H9 (cell line): Measurements from ENCODE around the gene PDE8A. TPM values are rescaled to one million over a fixed set of nuclear protein-coding genes. Genes with fewer than 3 reads are reported as not detected.

Experiments used
- DNase-seq: peaks from one replicate; pipeline ENCODE4 v3.0.0-alpha.2; 2017
- H2AFZ ChIP-seq: one replicate; pipeline ENCODE4 v1.6.1; 2013; ENCODE audit warnings: mild to moderate bottlenecking, low read length, control low read depth, moderate library complexity
- H2AK5ac ChIP-seq: 2 replicates; pipeline ENCODE4 v1.6.1; 2013; ENCODE audit warnings: low read length, control low read depth, mixed read lengths; ENCODE audit not compliant: insufficient read length
- H2BK120ac ChIP-seq: one replicate; pipeline ENCODE4 v1.6.1; 2013; ENCODE audit warnings: low read depth, mild to moderate bottlenecking, low read length, control low read depth, inconsistent platforms; ENCODE audit not compliant: poor library complexity, severe bottlenecking
- H2BK12ac ChIP-seq: 2 replicates; pipeline ENCODE4 v1.6.1; 2013; ENCODE audit warnings: low read length, control low read depth, mixed read lengths, low read depth; ENCODE audit not compliant: insufficient read length
- H2BK15ac ChIP-seq: 2 replicates; pipeline ENCODE4 v1.6.1; 2013; ENCODE audit warnings: low read depth, low read length, control low read depth
- H2BK20ac ChIP-seq: one replicate; pipeline ENCODE4 v1.6.1; 2013; ENCODE audit warnings: low read depth, mild to moderate bottlenecking, low read length, control low read depth, inconsistent platforms; ENCODE audit not compliant: poor library complexity, severe bottlenecking
- H2BK5ac ChIP-seq: 2 replicates; pipeline ENCODE4 v1.6.1; 2013; ENCODE audit warnings: low read length, control low read depth, mixed read lengths; ENCODE audit not compliant: insufficient read length
- H3K14ac ChIP-seq: 2 replicates; pipeline ENCODE4 v1.6.1; 2013; ENCODE audit warnings: low read length, control low read depth; ENCODE audit not compliant: insufficient read depth
- H3K18ac ChIP-seq: 2 replicates; pipeline ENCODE4 v1.6.1; 2013; ENCODE audit warnings: low read depth, mild to moderate bottlenecking, mixed read lengths, low read length, control low read depth; ENCODE audit not compliant: insufficient read length
- H3K23ac ChIP-seq: 2 replicates; pipeline ENCODE4 v1.6.1; 2013; ENCODE audit warnings: low read length, control low read depth, mixed read lengths, low read depth; ENCODE audit not compliant: insufficient read length
- H3K23me2 ChIP-seq: 2 replicates; pipeline ENCODE4 v1.6.1; 2013; ENCODE audit warnings: low read depth, mild to moderate bottlenecking, mixed read lengths, low read length, control low read depth; ENCODE audit not compliant: insufficient read length, poor library complexity, severe bottlenecking
- H3K27ac ChIP-seq: 2 replicates; pipeline ENCODE4 v1.5.1; 2013; ENCODE audit warnings: low read length, control low read depth, mixed read lengths, low read depth; ENCODE audit not compliant: insufficient read length
- H3K27me3 ChIP-seq: 2 replicates; pipeline ENCODE4 v1.6.1; 2013; ENCODE audit warnings: low read length, control low read depth, inconsistent platforms; ENCODE audit not compliant: insufficient read depth
- H3K4ac ChIP-seq: 2 replicates; pipeline ENCODE4 v1.6.1; 2013; ENCODE audit warnings: low read depth, mild to moderate bottlenecking, control low read depth, inconsistent platforms, low read length, moderate library complexity
- H3K4me1 ChIP-seq: 2 replicates; pipeline ENCODE4 v1.6.1; 2013; ENCODE audit warnings: low read length, control low read depth, inconsistent platforms; ENCODE audit not compliant: insufficient read depth
- H3K4me2 ChIP-seq: 2 replicates; pipeline ENCODE4 v1.6.1; 2013; ENCODE audit warnings: low read length, control low read depth, mixed read lengths; ENCODE audit not compliant: insufficient read length, insufficient read depth
- H3K56ac ChIP-seq: 2 replicates; pipeline ENCODE4 v1.6.1; 2013; ENCODE audit warnings: low read depth, mild to moderate bottlenecking, mixed read lengths, low read length, control low read depth; ENCODE audit not compliant: insufficient read length
- H3K79me1 ChIP-seq: 2 replicates; pipeline ENCODE4 v1.6.1; 2013; ENCODE audit warnings: low read depth, mild to moderate bottlenecking, moderate library complexity, low read length, control low read depth, inconsistent platforms; ENCODE audit not compliant: insufficient read depth, poor library complexity, severe bottlenecking
- H3K79me2 ChIP-seq: 2 replicates; pipeline ENCODE4 v1.6.1; 2013; ENCODE audit warnings: low read length, control low read depth, inconsistent platforms; ENCODE audit not compliant: insufficient read depth
- H3K9ac ChIP-seq: 2 replicates; pipeline ENCODE4 v1.6.1; 2013; ENCODE audit warnings: low read length, control low read depth, mixed read lengths; ENCODE audit not compliant: insufficient read length; ENCODE audit errors: extremely low read depth
- H3K9me3 ChIP-seq: one replicate; pipeline ENCODE4 v1.6.1; 2013; ENCODE audit warnings: low read depth, low read length, inconsistent platforms; ENCODE audit not compliant: control insufficient read depth
- H3T11ph ChIP-seq: one replicate; pipeline ENCODE4 v1.6.1; 2013; ENCODE audit warnings: mild to moderate bottlenecking, low read length, control low read depth, inconsistent platforms
- H4K20me1 ChIP-seq: one replicate; pipeline ENCODE4 v1.6.1; 2013; ENCODE audit not compliant: control insufficient read depth, insufficient read length, insufficient read depth
- H4K5ac ChIP-seq: 2 replicates; pipeline ENCODE4 v1.6.1; 2013; ENCODE audit warnings: low read depth, mild to moderate bottlenecking, mixed read lengths, low read length, control low read depth; ENCODE audit not compliant: insufficient read length
- H4K8ac ChIP-seq: replicated peaks from 2 replicates; pipeline ENCODE4 v1.6.1; 2013; ENCODE audit warnings: low read length, control low read depth, mixed read lengths, low read depth; ENCODE audit not compliant: insufficient read length
- H4K91ac ChIP-seq: 2 replicates; pipeline ENCODE4 v1.6.1; 2013; ENCODE audit warnings: low read depth, mild to moderate bottlenecking, moderate library complexity, mixed read lengths, low read length, control low read depth; ENCODE audit not compliant: insufficient read length
- H3K27ac Mint-ChIP-seq, 3 experiments: 2 replicates in 2 of 3; 3 replicates in 1 of 3; pipeline ENCODE4 v1.8.0; 2020 to 2021; ENCODE audit warnings: mixed read lengths in 3 of 3, mild to moderate bottlenecking in 1 of 3, moderate library complexity in 1 of 3
- H3K27me3 Mint-ChIP-seq: 2 replicates; pipeline ENCODE4 v1.8.0; 2021; ENCODE audit warnings: low read depth, mild to moderate bottlenecking, moderate library complexity, mixed read lengths
- H3K36me3 Mint-ChIP-seq, 3 experiments: 2 replicates in 2 of 3; 3 replicates in 1 of 3; pipeline ENCODE4 v1.8.0; 2020 to 2021; ENCODE audit warnings: low read depth in 3 of 3, mixed read lengths in 3 of 3; ENCODE audit not compliant: insufficient read depth in 1 of 3
- H3K4me1 Mint-ChIP-seq, 2 experiments: 2 replicates each; pipeline ENCODE4 v1.8.0; 2020; ENCODE audit warnings: mixed read lengths in 2 of 2
- H3K4me3 Mint-ChIP-seq, 2 experiments: 2 replicates in 1 of 2; 3 replicates in 1 of 2; pipeline ENCODE4 v1.8.0; 2020 to 2021; ENCODE audit warnings: mild to moderate bottlenecking in 2 of 2, mixed read lengths in 2 of 2, moderate library complexity in 1 of 2
- H3K9me3 Mint-ChIP-seq, 2 experiments: 2 replicates in 1 of 2; 3 replicates in 1 of 2; pipeline ENCODE4 v1.8.0; 2020; ENCODE audit warnings: mild to moderate bottlenecking in 2 of 2, mixed read lengths in 2 of 2, moderate library complexity in 1 of 2
- CTCF ChIP-seq: fragments of 200-600 bp; sonication (generic); conservative IDR thresholded peaks from 3 replicates; pipeline ENCODE4 v1.8.0; 2021; ENCODE audit warnings: antibody characterized with exemption, mild to moderate bottlenecking
- WGBS: extraction: QIAGEN DNeasy Blood & Tissue Kit; methylation state at CpG from one replicate; pipeline ENCODE4 v1.1.7; 2013; ENCODE audit warnings: missing lambda C conversion rate, low lambda C conversion rate, mixed read lengths; ENCODE audit not compliant: insufficient read length; ENCODE audit errors: extremely low coverage; 5-methylcytosine and 5-hydroxymethylcytosine counted together
- total RNA-seq: library from RNA; stranded (reverse); gene quantifications from 2 replicates; pipeline ENCODE4 v1.2.1, GENCODE V29; 2021

Gene PDE8A
- total RNA-seq, 1 experiment from 2014 or later = 9.3 TPM

GRCh38 chr15:85025516-85026251 lies 44.0 kb downstream of the PDE8A start:
- H3K27ac ChIP-seq = no peak overlapping the region
- H3K4ac ChIP-seq = no peak overlapping the region
- no peaks in the 10 kb centered on the region for H3K27me3 ChIP-seq
- H3K4me2 ChIP-seq = no peak overlapping the region
- no peak for TF ChIP-seq CTCF
- H3K9me3 Mint-ChIP-seq = no peaks in the 10 kb centered on the region
- no peak overlapping the region for H3K56ac ChIP-seq
- DNase-seq = no peak
- H3K4me1 Mint-ChIP-seq = peaks cover 22 to 37% of the 10 kb centered on the region in 2 experiments
- H4K5ac ChIP-seq = no peak overlapping the region
- H4K8ac ChIP-seq = no peak overlapping the region
- no peak overlapping the region for H4K91ac ChIP-seq
- H2BK12ac ChIP-seq = no peak overlapping the region
- no peak overlapping the region for H2BK20ac ChIP-seq
- H3K23me2 ChIP-seq = no peaks in the 10 kb centered on the region
- no peak overlapping the region for H3K23ac ChIP-seq
- no peak overlapping the region for H3T11ph ChIP-seq
- H3K14ac ChIP-seq = no peak overlapping the region
- WGBS = no CpG with 5 or more reads among the region's 4 CpGs
- no peaks in the 10 kb centered on the region for H3K79me2 ChIP-seq
- H2BK5ac ChIP-seq = no peak overlapping the region
- H3K27me3 Mint-ChIP-seq = no peaks in the 10 kb centered on the region
- no peak overlapping the region for H2AFZ ChIP-seq
- H2BK120ac ChIP-seq = no peak overlapping the region
- no peak overlapping the region for H3K18ac ChIP-seq
- H2BK15ac ChIP-seq = no peak overlapping the region
- no peaks in the 10 kb centered on the region for H3K36me3 Mint-ChIP-seq
- no peak overlapping the region for H3K27ac Mint-ChIP-seq
- H3K9ac ChIP-seq = no peak overlapping the region
- H3K79me1 ChIP-seq = peaks cover 3% of the 10 kb centered on the region
- no peak overlapping the region for H3K4me3 Mint-ChIP-seq
- H4K20me1 ChIP-seq = no peaks in the 10 kb centered on the region
- H3K4me1 ChIP-seq = peaks cover 3% of the 10 kb centered on the region
- H3K9me3 ChIP-seq = no peaks in the 10 kb centered on the region
- no peak overlapping the region for H2AK5ac ChIP-seq
